Astrocyte of the spinal cord (primary cell): Measurements from ENCODE around the gene MRC2.

Experiments used
- DNase-seq: peaks from one replicate; pipeline ENCODE4 v3.0.0; 2011; ENCODE audit warnings: low read depth, low spot score
- H3K4me3 ChIP-seq: 2 replicates; pipeline ENCODE4 v1.5.1; 2011; ENCODE audit warnings: low read depth, mild to moderate bottlenecking, low read length, moderate library complexity
- CTCF ChIP-seq: IDR thresholded peaks from 2 replicates; pipeline ENCODE4 v1.5.1; 2012; ENCODE audit warnings: low read depth, mild to moderate bottlenecking, low read length, inconsistent platforms
- in situ Hi-C: cut with HindIII; loops from 2 replicates; pipeline ENCODE4 v1.10.0; 2017; ENCODE audit warnings: low sequenced_read_pairs

The MRC2 gene

GRCh38 chr17:62657145-62657665 is 29.7 kb downstream of the MRC2 start:
- TF ChIP-seq CTCF, result no peak
- H3K4me3 ChIP-seq, result no peak overlapping the region
- in situ Hi-C loops, result no loop called here
- no peak for DNase-seq

- TF ChIP-seq CTCF, result no peak
- H3K4me3 ChIP-seq, result no peak overlapping the region
- in situ Hi-C loops, result no loop called here
- no peak for DNase-seq
These were observed 30.2 kb downstream of the MRC2 start for GRCh38 chr17:62657690-62658089.

GRCh38 chr17:62658136-62658920 is 30.9 kb downstream of the MRC2 start:
- no peak overlapping the region for H3K4me3 ChIP-seq
- DNase-seq, result no peak
- TF ChIP-seq CTCF, result no peak
- in situ Hi-C loops, result no loop called here

- no peak overlapping the region for H3K4me3 ChIP-seq
- no peak for DNase-seq
- in situ Hi-C loops, result no loop called here
- TF ChIP-seq CTCF, result no peak
These were observed 33.2 kb downstream of the MRC2 start for GRCh38 chr17:62660629-62661118.

GRCh38 chr17:62661337-62661736 is 33.9 kb downstream of the MRC2 start:
- no peak for TF ChIP-seq CTCF
- H3K4me3 ChIP-seq, result no peak overlapping the region
- in situ Hi-C loops, result no loop called here
- no peak for DNase-seq

GRCh38 chr17:62662855-62663254 is 35.4 kb downstream of the MRC2 start:
- no peak overlapping the region for H3K4me3 ChIP-seq
- in situ Hi-C loops, result no loop called here
- no peak for TF ChIP-seq CTCF
- peak; percentile 35 for DNase-seq
